IgD-negative memory B cell (primary cell): ENCODE results near the gene FAM222A. TPM values are rescaled to one million over a fixed set of nuclear protein-coding genes. Genes with fewer than 3 reads are reported as not detected.

Experiments used
- H3K27ac Mint-ChIP-seq, 3 donors: one replicate each; pipeline ENCODE4 v1.8.0; 2020 to 2022; ENCODE audit warnings: mild to moderate bottlenecking in 3 of 3, mixed read lengths in 3 of 3, moderate library complexity in 1 of 3
- H3K27me3 Mint-ChIP-seq: one replicate; pipeline ENCODE4 v1.8.0; 2021; ENCODE audit warnings: mixed read lengths
- H3K36me3 Mint-ChIP-seq: one replicate; pipeline ENCODE4 v1.8.0; 2020; ENCODE audit warnings: mild to moderate bottlenecking, mixed read lengths
- H3K4me1 Mint-ChIP-seq, 3 donors: one replicate each; pipeline ENCODE4 v1.8.0; 2020 to 2022; ENCODE audit warnings: mixed read lengths in 3 of 3, mild to moderate bottlenecking in 1 of 3
- H3K4me3 Mint-ChIP-seq, 4 donors: one replicate each; pipeline ENCODE4 v1.8.0; 2020 to 2022; ENCODE audit warnings: mild to moderate bottlenecking in 4 of 4, mixed read lengths in 4 of 4, moderate library complexity in 3 of 4
- H3K9me3 Mint-ChIP-seq, 3 donors: one replicate each; pipeline ENCODE4 v1.8.0; 2020 to 2021; ENCODE audit warnings: mixed read lengths in 3 of 3, mild to moderate bottlenecking in 1 of 3
- polyA plus RNA-seq: library from polyadenylated mRNA; unstranded; fragments of 300-500 nt; fragmentation: Illumina TruSeq; gene quantifications from one replicate; pipeline ENCODE4 v1.2.3, GENCODE V29; 2021

FAM222A gene
- polyA plus RNA-seq, 1 donor from 2014 or later: 0.10 TPM

DNA sequence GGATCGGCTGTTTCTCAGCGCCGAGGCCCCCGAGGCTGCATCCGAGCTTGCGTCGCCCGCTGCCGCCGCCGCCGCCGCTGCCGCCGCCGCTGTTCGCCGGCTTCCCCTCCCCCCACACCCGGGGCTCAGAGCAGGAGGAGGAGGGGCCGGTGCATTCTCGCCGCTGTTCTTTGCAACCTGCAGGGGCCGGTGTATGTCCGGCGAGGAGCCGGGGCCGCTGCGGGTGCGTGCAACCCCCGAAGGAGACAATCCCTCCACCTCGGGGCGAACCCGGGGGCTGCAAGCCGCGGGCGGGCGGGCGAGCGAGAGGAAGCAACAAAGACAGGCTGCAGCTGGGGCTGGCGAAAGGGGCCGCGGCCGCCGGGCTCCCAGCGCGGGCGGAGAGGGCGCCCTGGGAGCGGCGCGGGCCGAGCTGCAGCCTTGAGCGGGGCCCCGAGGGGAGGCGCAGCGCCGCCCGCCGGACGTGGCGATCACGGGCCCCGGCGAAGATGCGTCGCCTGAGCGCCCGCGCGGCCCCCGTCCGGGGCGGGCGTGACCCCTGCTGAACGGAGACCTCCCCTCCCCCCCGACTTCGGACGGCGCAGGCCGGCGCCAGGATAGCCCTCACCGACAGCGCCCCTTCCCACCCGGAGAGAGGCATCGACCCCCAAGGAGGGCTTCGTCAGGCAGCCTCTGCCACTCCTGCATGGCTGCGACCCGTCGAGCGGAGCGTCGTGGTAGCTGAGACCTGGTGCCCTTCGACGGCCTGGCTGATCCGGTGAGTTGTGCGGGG lies 702 bp downstream of the FAM222A start:
- Mint-ChIP-seq H3K27ac (peak overlapping the region in 2 of 3 donors; percentile 59 to 85), H3K9me3 (peaks cover 0 to 3% (median 0%) of the 10 kb centered on the region in 3 donors), H3K27me3 (peaks cover 14% of the 10 kb centered on the region)

DNA sequence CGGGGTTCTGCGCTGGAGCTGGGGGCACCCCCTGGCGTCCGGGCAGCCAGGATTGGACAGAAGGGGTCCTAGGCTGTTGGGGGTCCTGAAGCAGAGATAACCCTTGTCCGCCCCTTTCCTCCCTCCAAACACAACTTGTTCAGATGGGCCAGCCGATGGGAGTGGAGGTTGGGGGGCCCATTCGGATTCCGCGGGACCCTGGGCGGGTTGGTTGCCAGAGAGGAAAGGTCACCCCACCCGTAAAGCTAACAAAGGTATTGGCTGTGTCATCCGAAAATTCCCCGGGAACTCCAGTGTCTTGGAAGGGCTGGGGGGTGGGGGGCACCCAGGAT lies 1.3 kb downstream of the FAM222A start:
- no peaks in the 10 kb centered on the region for H3K36me3 Mint-ChIP-seq
- peaks cover 3 to 6% (median 4%) of the 10 kb centered on the region in 3 donors for H3K4me1 Mint-ChIP-seq
- peak overlapping the region in 1 of 3 donors; percentile 85 for H3K27ac Mint-ChIP-seq
- peaks cover 14% of the 10 kb centered on the region for H3K27me3 Mint-ChIP-seq
- peak overlapping the region; percentile 67 to 87 (median 76) for H3K4me3 Mint-ChIP-seq
- H3K9me3 Mint-ChIP-seq: peaks cover 0 to 3% (median 0%) of the 10 kb centered on the region in 3 donors

More for the DNA sequence above, 702 bp downstream of the FAM222A start:
- H3K36me3 Mint-ChIP-seq: no peaks in the 10 kb centered on the region
- H3K4me3 Mint-ChIP-seq: peak overlapping the region; percentile 76 to 89 (median 84)
- peaks cover 3 to 6% (median 4%) of the 10 kb centered on the region in 3 donors for H3K4me1 Mint-ChIP-seq

DNA sequence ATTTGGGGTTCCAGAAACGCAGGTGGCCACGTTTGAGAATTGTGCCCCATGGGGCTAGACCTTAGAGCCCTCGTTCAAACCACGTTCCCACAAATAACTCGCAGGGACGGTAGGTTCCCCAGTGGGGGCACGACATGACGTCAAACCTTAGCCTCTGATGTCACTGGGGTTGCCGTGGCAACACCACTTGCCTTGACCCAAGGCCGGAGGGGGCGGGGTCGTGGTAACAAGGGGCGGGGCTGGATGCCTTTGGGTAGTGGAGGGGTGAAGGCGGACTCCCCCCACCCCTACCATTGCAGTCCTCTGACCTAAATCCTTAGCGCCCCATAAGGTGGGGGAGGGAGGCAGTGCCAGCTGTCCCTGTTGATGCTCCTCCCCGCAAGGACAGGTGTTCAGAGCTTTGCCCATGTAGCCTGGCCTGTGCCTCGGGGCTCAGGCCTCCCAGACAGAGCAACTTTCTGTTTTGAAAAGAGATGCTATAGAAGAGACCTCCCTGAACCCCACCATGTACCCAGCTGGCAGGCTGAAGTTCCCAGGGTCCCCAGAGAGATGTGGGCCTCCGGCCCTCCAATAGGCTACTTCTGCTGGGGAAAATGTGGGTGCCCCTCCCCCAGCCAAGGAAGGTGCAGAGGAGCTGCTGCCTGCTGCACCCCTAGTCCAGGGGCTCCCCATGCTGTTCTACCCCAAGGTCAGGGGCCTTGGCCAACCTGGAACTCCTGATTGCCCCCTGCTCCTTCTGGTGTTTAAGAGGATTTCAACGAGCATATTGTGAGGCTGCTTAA lies 1.9 kb downstream of the FAM222A start:
- peaks cover 3 to 6% (median 4%) of the 10 kb centered on the region in 3 donors for H3K4me1 Mint-ChIP-seq
- peak overlapping the region; percentile 67 to 87 (median 76) for H3K4me3 Mint-ChIP-seq
- peaks cover 0 to 3% (median 0%) of the 10 kb centered on the region in 3 donors for H3K9me3 Mint-ChIP-seq
- H3K36me3 Mint-ChIP-seq: no peaks in the 10 kb centered on the region
- peak overlapping the region in 2 of 3 donors; percentile 59 to 85 for H3K27ac Mint-ChIP-seq
- H3K27me3 Mint-ChIP-seq: peaks cover 14% of the 10 kb centered on the region

DNA sequence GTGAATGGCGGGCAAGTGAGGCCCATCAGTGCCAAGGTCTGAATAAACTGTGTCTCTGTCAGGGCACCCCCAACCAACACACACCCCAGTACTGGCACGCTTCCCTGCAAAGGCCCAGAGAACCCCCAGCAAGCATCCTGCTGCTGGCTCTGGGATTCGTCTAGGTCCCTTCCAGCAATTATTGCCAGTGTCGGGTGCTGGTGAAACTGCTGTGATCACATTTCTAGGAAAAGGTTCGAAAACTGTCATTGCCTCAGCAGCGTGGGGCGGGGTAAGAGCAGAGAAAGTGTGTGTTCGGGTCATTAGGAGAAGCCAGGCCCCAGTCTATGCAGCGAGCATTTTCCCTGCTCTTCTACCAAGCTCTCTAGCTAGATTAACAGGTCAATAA lies 2.5 kb downstream of the FAM222A start:
- Mint-ChIP-seq H3K27me3 (peaks cover 10% of the 10 kb centered on the region), H3K4me3 (peak overlapping the region in 2 of 4 donors; percentile 17 to 87), H3K9me3 (peaks cover 0 to 3% (median 0%) of the 10 kb centered on the region in 3 donors), H3K27ac (peak overlapping the region in 1 of 3 donors; percentile 85), H3K36me3 (no peaks in the 10 kb centered on the region), H3K4me1 (peaks cover 3 to 6% (median 4%) of the 10 kb centered on the region in 3 donors)

DNA sequence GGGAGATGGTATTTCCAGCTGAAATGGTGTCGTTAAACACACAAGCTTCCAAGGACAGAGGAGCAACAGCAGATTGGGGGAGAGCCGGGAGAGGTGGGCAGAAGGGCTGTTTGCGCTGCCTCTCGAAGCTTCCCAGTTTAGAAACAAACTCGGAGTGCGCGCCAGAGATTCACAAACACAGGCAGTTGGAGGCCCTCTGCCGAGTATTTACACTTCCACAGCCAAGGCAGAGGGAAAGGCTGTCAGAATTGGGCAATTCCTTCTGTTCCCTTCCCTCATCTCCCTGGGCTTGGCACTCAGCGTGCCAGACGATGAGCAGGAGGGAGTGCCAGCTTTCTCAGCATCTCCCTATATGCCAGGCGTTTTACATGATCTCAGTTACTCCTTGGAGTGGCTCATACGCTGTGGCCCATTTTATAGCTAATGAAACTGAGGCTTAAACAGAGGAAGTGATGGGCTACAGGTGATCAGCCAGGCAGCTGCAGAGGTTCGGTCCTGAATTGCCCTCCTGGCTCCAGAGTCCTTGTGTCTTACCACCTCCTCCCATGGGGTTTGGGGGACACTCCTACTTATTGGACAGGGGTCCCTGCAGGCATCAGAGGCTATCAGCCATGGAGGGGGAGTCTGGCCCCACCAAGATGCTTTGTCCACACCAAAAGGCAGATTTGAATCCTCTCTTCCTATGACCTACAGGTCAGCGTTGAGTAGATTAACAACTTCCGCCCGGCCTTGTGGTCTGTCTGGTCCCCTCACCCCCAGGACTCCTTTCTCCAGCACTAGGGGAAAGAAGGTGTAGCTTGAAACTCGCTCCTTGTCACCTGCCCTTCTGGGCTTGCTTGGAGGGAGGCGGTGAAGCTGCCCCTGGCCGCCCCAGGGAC lies 3.1 kb downstream of the FAM222A start:
- H3K4me3 Mint-ChIP-seq: peak overlapping the region in 1 of 4 donors; percentile 87
- H3K27ac Mint-ChIP-seq: peak overlapping the region in 2 of 3 donors; percentile 47 to 85
- peaks cover 10% of the 10 kb centered on the region for H3K27me3 Mint-ChIP-seq

DNA sequence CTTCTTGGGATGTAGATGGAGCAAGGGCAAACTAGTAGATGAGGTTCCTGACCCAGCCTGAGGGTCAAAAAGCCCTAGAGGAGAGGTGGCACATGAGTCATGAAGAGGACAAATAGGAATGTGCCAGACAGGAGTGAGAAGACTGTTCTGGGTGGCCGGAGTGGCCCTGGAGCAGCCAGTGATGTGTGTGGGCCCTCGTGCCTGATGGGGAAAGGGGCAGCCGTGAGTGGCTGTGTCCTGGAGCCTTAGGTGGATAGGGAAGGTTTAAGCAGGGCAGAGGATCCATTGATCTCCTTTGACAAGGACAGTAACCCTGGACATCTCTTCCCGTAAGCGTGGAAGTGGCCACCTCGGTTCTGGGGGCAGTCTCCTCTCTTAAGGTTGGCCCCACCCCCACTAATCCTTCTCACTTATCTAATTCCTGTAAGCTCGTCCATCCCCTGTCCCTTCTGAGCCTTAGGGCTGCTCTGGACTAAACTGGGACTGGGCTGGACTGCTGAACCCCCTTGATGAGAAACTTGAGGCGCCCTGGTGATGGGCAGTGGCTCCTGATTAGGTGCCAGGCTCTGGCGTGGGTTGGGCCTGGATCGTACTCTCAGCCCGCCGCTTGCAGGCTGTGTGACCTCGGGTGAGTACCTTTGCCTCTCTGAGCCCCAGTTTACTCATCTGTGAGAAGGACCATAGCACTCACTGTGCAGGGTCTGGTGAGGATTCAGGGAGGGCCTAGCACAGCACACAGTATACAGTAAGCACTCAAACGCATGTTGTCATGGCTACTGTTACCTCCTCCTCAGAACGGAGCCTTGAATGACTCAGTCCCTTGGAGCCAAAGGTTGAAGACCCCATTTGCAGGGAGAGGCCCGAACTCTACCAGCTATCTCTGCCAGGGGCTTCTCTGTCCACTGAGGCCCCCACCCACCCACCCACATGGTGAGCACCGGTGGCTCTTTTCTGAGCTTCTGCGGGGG lies 4.0 kb downstream of the FAM222A start:
- Mint-ChIP-seq H3K36me3 (no peaks in the 10 kb centered on the region), H3K4me3 (peak overlapping the region in 1 of 4 donors; percentile 87), H3K9me3 (no peaks in the 10 kb centered on the region), H3K27me3 (peaks cover 10% of the 10 kb centered on the region), H3K27ac (peak overlapping the region in 1 of 3 donors; percentile 47), H3K4me1 (peaks cover 4 to 7% (median 6%) of the 10 kb centered on the region in 3 donors)

More for the DNA sequence above, 3.1 kb downstream of the FAM222A start:
- no peaks in the 10 kb centered on the region for H3K9me3 Mint-ChIP-seq
- H3K4me1 Mint-ChIP-seq: peaks cover 3 to 6% (median 4%) of the 10 kb centered on the region in 3 donors
- H3K36me3 Mint-ChIP-seq: no peaks in the 10 kb centered on the region

DNA sequence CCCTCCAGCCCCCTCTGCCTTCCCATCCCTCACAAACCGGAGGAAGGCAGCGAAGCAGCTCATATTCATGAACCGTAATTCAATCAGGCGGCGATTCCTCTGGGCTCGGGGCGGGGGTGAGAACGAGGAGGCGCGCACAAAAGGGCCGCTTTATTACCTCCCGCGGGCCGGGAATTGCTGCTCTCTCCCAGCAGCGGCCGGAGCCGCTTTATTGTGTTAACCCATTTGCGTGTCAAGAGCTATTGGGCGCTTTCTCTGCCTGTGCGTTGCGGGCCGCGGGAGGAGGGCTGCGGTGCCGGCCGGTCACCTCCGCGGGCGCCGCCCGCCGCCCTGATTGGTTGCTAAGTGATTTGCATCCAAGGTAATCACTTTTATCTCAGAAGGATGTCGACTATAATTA lies 4.8 kb downstream of the FAM222A start:
- H3K9me3 Mint-ChIP-seq: no peaks in the 10 kb centered on the region
- H3K4me3 Mint-ChIP-seq: no peak overlapping the region
- H3K27ac Mint-ChIP-seq: no peak overlapping the region
- peaks cover 0 to 3% (median 1%) of the 10 kb centered on the region in 3 donors for H3K4me1 Mint-ChIP-seq
- no peaks in the 10 kb centered on the region for H3K36me3 Mint-ChIP-seq
- peaks cover 10% of the 10 kb centered on the region for H3K27me3 Mint-ChIP-seq

DNA sequence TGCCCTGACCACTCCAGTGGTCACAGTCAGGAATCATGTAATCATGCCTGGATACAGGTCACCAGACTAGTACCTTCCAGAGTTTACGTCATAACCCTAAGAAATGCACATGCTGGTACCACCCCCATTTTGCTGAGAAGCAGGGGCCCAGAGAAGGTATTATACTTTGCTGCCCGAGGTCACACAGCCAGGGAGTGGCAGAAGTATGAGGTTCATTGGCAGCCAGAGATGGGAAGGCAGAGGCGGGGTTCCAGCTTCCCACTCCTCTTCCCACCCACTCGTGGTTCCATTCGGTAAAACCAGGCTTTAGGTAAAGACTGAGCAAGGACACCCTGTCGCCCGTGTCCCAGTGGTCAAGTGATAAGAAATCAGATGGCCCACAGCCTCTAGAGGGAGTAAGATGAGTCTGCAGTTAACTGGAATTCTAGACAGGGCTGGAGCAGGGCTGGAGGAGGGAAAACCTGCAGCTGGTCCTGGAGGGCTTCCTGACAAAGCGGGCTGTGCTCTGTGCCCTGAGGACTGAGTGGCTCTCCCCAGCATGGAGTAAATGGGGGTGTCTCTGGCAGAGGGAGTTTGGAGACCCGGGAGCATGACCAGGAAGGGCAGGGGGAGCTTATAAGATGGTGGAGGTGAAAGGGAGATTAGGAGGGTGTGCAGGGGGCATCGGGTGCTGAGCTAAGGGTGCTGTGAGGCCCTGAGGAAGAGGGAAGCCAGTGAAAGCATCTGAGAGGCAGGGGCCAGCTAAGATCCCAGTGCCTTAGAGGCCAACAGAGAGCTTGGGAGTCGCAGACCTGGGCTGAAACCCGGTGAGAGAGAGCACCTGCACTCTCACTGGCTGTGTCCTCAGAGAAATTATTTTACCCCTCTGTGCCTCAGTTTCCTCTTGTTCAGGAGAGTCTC lies 5.7 kb downstream of the FAM222A start:
- H3K27me3 Mint-ChIP-seq: peaks cover 10% of the 10 kb centered on the region
- peak overlapping the region in 1 of 4 donors; percentile 61 for H3K4me3 Mint-ChIP-seq
- H3K4me1 Mint-ChIP-seq: peaks cover 0 to 3% (median 1%) of the 10 kb centered on the region in 3 donors
- H3K9me3 Mint-ChIP-seq: no peaks in the 10 kb centered on the region
- no peak overlapping the region for H3K27ac Mint-ChIP-seq
- H3K36me3 Mint-ChIP-seq: no peaks in the 10 kb centered on the region

DNA sequence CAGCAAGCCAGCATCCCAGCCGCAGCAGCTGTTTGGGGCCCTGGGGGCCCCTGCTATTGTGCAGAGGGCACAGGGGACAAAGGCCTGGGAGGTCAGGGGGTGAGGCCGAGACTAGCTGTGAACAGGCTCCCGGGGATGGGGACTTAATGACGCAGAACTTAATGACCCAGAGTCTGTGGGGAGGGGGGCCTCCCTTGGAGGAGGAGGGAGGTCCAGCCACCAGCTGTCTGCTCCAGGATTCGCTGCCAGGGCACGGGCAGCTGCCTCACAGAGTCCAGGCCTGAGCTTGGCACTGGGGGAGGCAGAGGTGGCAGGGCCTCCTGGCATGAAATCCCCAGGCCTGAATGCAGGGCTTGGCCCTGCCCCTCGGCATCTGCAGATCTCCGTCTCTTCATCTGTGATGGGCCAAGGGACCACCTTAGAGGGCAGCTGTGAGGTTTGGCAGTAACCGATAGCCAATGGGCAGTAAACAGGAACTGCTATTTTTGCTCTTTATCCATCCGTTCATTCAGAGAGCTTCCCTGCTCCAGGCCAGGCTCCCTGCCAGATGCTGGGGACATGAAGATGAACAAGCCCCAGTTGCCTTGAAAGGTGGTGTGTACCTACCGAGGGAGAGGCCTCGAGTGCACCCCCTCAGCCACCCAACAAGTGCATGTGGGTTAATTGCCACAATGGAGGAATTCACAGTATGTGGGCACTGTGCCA lies 6.7 kb downstream of the FAM222A start:
- Mint-ChIP-seq H3K36me3 (no peaks in the 10 kb centered on the region), H3K27me3 (peaks cover 10% of the 10 kb centered on the region)

DNA sequence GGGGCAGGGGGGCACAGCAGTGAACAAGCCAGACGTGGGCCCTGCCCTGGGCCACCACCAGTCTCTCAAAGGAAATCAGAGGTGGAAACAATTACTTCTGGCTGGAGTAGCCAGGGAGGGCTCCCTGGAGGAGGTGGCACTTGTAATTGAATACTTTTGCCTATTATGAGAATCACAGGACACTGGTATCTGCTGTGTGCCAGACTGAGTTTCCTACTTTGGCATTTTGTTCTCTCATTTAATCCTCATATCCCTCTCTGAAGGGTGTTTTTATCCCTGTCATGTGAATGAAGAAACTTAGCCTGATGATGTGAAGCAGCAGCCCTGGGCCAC lies 7.2 kb downstream of the FAM222A start:
- Mint-ChIP-seq H3K27ac (no peak overlapping the region), H3K4me3 (no peak overlapping the region), H3K36me3 (no peaks in the 10 kb centered on the region), H3K4me1 (peaks cover 0 to 3% (median 0%) of the 10 kb centered on the region in 3 donors), H3K27me3 (peaks cover 10% of the 10 kb centered on the region), H3K9me3 (no peaks in the 10 kb centered on the region)

More for the DNA sequence above, 6.7 kb downstream of the FAM222A start:
- no peaks in the 10 kb centered on the region for H3K9me3 Mint-ChIP-seq
- no peak overlapping the region for H3K27ac Mint-ChIP-seq
- H3K4me1 Mint-ChIP-seq: peaks cover 0 to 3% (median 0%) of the 10 kb centered on the region in 3 donors
- no peak overlapping the region for H3K4me3 Mint-ChIP-seq

DNA sequence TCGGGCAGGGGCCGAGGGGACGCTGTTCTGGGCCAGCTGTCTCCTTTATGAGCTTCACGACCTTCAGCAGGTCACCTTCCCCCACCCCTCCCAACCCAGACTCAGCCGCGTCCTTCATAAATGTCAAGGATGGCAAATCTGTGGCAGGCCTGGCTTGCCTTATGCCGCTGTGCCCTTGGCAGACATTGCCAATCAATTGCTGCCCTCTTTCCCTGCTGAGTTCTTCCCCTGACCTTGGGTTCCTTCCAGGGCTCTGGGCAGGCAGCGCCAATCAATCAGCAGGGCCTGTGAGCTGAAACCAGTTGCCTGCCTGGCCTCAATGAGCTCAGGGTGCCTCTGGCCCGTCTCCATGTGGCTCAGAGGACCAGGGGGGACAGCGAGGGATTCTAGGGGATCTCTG lies 7.7 kb downstream of the FAM222A start:
- Mint-ChIP-seq H3K4me1 (peaks cover 0 to 3% (median 0%) of the 10 kb centered on the region in 3 donors), H3K9me3 (no peaks in the 10 kb centered on the region), H3K27ac (no peak overlapping the region), H3K4me3 (no peak overlapping the region), H3K27me3 (peaks cover 7% of the 10 kb centered on the region), H3K36me3 (no peaks in the 10 kb centered on the region)

DNA sequence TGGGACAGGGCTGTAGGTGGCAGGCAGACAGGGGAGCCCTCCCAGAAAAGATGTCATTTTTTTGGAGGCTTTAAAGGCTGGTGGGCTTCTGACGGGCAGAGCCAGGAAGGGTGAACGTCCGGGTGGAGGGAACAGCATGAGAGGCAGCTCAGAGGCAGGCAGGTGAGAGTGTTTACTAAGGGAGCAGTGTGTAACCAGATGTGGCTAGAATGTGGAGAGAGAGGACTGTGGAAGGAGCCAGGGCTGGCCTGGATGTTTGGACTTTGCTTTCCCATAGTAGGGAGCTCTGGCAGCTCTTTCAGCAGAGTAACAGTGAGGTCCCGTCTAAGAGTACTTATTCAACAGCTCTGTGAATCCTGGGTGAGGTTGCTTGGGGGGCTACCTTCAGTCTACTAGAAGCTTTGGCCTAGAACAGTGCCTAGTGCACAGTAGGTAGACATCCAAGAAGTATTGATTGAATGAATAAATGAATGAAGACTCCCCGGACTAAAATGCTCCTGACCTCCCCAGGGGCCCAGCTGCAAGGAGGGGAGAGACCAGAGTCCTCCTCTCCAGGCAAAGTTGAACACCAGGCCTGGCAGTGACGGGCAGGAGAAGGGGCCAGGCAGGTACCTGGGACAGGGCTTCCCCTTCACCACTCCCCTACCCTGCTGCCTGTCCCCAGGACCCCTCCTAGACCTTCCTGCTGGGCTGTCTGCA lies 8.5 kb downstream of the FAM222A start:
- Mint-ChIP-seq H3K27me3 (peaks cover 5% of the 10 kb centered on the region), H3K27ac (no peak overlapping the region), H3K4me3 (no peak overlapping the region)

More for the DNA sequence above, 8.5 kb downstream of the FAM222A start:
- H3K36me3 Mint-ChIP-seq: no peaks in the 10 kb centered on the region
- H3K4me1 Mint-ChIP-seq: peaks cover 0 to 3% (median 1%) of the 10 kb centered on the region in 3 donors
- no peaks in the 10 kb centered on the region for H3K9me3 Mint-ChIP-seq
